GM12878 (cell line): ENCODE measurements around the gene HMCN2. TPM values are rescaled to one million over a fixed set of nuclear protein-coding genes. Genes with fewer than 3 reads are reported as not detected.

Experiments
- ATAC-seq: fragments of 200-7000 bp; cut with Tn5 transposase; 3 replicates; pipeline ENCODE4 v1.9.1; 2020; ENCODE audit warnings: mild to moderate bottlenecking, moderate library complexity
- BruUV-seq: library from RNA; stranded (reverse); fragments of 400-500 nt; replicated peaks from 2 replicates; lab custom pipeline; 2021; lab: Mats Ljungman, UMichigan
- CTCF ChIA-PET: fragments of 300-600 bp; sonication (Branson Sonifier 250); formaldehyde crosslinking; extraction: SDS; loops from one replicate; lab custom pipeline; 2021; ENCODE audit warnings: inconsistent platforms; lab: Yijun Ruan, JAX
- POLR2A ChIA-PET: fragments of 350-600 bp; formaldehyde crosslinking; extraction: SDS; loops from one replicate; lab custom pipeline; 2021; ENCODE audit warnings: inconsistent platforms; lab: Charles Lee
- RAD21 ChIA-PET: fragments of 300-600 bp; sonication (Branson Sonifier 250); formaldehyde crosslinking; loops from one replicate; lab custom pipeline; 2023; ENCODE audit warnings: antibody characterized with exemption; ENCODE audit not compliant: unreplicated experiment; lab: Charles Lee
- SMC1A ChIA-PET: fragments of 300-600 bp; sonication (Branson Sonifier 250); formaldehyde crosslinking; loops from one replicate; lab custom pipeline; 2023; ENCODE audit not compliant: unreplicated experiment, uncharacterized antibody; lab: Charles Lee
- DNase-seq: peaks from one replicate; pipeline ENCODE4 v3.0.0-alpha.2; 2011; ENCODE audit warnings: low read depth, low spot score
- FAIRE-seq: peaks from 3 replicates; lab custom pipeline; 2011; peaks lifted over from hg19 to GRCh38; lab: Jason Lieb, UNC
- H2AFZ ChIP-seq: 2 replicates; pipeline ENCODE4 v1.6.0; 2011; ENCODE audit warnings: low read depth, low read length, control low read depth; ENCODE audit not compliant: control insufficient read depth
- H3K27ac ChIP-seq: 2 replicates; pipeline ENCODE4 v1.5.1; 2011; ENCODE audit warnings: control low read depth; ENCODE audit not compliant: control insufficient read depth, insufficient read depth
- H3K27me3 ChIP-seq, 2 experiments: replicated peaks in 1 of 2; 2 replicates each; pipeline versions ENCODE4 v1.6.0 to v1.6.1; 2011; ENCODE audit warnings: low read length in 1 of 2; ENCODE audit not compliant: control insufficient read depth in 2 of 2, insufficient read depth in 2 of 2
- H3K36me3 ChIP-seq, 2 experiments: 2 replicates each; pipeline ENCODE4 v1.5.1; 2011; ENCODE audit warnings: low read length in 1 of 2; ENCODE audit not compliant: control insufficient read depth in 2 of 2, insufficient read depth in 2 of 2
- H3K4me1 ChIP-seq: 2 replicates; pipeline ENCODE4 v1.6.1; 2011; ENCODE audit warnings: mild to moderate bottlenecking, low read length, moderate library complexity, mixed read lengths; ENCODE audit not compliant: control insufficient read depth, insufficient read depth
- H3K4me2 ChIP-seq: 2 replicates; pipeline ENCODE4 v1.6.0; 2011; ENCODE audit warnings: control low read depth; ENCODE audit not compliant: control insufficient read depth, insufficient read depth
- H3K4me3 ChIP-seq: fragments of 200-600 bp; sonication (generic); 2 replicates; pipeline ENCODE4 v1.5.1; 2016
- H3K79me2 ChIP-seq: 2 replicates; pipeline ENCODE4 v1.6.0; 2011; ENCODE audit warnings: low read length; ENCODE audit not compliant: control insufficient read depth, insufficient read depth
- H3K9ac ChIP-seq: 2 replicates; pipeline ENCODE4 v1.8.0; 2011; ENCODE audit warnings: low read length, control low read depth, mixed read lengths; ENCODE audit not compliant: control insufficient read depth, insufficient read depth
- H3K9me3 ChIP-seq: replicated peaks from 3 replicates; pipeline ENCODE4 v1.5.1; 2011; ENCODE audit warnings: mild to moderate bottlenecking, low read length; ENCODE audit not compliant: control insufficient read depth, insufficient read depth
- H4K20me1 ChIP-seq: 2 replicates; pipeline ENCODE4 v1.6.0; 2011; ENCODE audit not compliant: control insufficient read depth, insufficient read depth
- BRCA1 ChIP-seq: IDR thresholded peaks from 2 replicates; pipeline ENCODE4 v1.6.1; 2011; ENCODE audit warnings: low read depth, low read length, improper control_type of control experiment
- CBX5 ChIP-seq: sonication (generic); IDR thresholded peaks from 2 replicates; pipeline ENCODE4 v1.6.1; 2016; ENCODE audit warnings: low read depth, moderate library complexity, mild to moderate bottlenecking, inconsistent platforms
- DPF2 ChIP-seq: fragments of 450-650 bp; IDR thresholded peaks from 2 replicates; pipeline ENCODE4 v1.6.1; 2017; ENCODE audit warnings: mild to moderate bottlenecking
- MYC ChIP-seq: IDR thresholded peaks from 2 replicates; pipeline ENCODE4 v1.6.1; 2011; ENCODE audit warnings: mild to moderate bottlenecking, low read length, moderate library complexity, inconsistent platforms; ENCODE audit not compliant: insufficient read depth, insufficient replicate concordance, insufficient read length, severe bottlenecking
- NR2C1 ChIP-seq: fragments of 450-650 bp; IDR thresholded peaks from 2 replicates; pipeline ENCODE4 v1.6.1; 2017; ENCODE audit warnings: antibody characterized with exemption, mild to moderate bottlenecking, moderate library complexity
- RB1 ChIP-seq: fragments of 450-650 bp; formaldehyde crosslinking; IDR thresholded peaks from 2 replicates; pipeline ENCODE4 v1.6.1; 2017; ENCODE audit warnings: mild to moderate bottlenecking, borderline replicate concordance
- SUPT20H ChIP-seq: IDR thresholded peaks from 2 replicates; pipeline ENCODE4 v1.6.1; 2011; ENCODE audit warnings: low read depth, mild to moderate bottlenecking, low read length, moderate library complexity, borderline replicate concordance; ENCODE audit not compliant: control insufficient read depth
- TBL1XR1 ChIP-seq: IDR thresholded peaks from 2 replicates; pipeline ENCODE4 v1.6.1; 2012; ENCODE audit warnings: low read depth, low read length, improper control_type of control experiment
- WRNIP1 ChIP-seq: IDR thresholded peaks from 2 replicates; pipeline ENCODE4 v1.6.1; 2011; ENCODE audit warnings: low read depth, low read length, improper control_type of control experiment, borderline replicate concordance
- YBX1 ChIP-seq: fragments of 450-650 bp; IDR thresholded peaks from 2 replicates; pipeline ENCODE4 v1.6.1; 2016; ENCODE audit warnings: antibody characterized with exemption
- WGBS: methylation state at CpG from one replicate; pipeline ENCODE4 v1.1.6; 2016; ENCODE audit warnings: low lambda C conversion rate; ENCODE audit not compliant: insufficient replicate concordance, insufficient coverage; ENCODE audit errors: missing lambda C conversion rate; 5-methylcytosine and 5-hydroxymethylcytosine counted together
- in situ Hi-C: fragments of 300-500 bp; cut with MboI; formaldehyde crosslinking; loops from 9 replicates; pipeline ENCODE4 v1.14.3; 2018; ENCODE audit warnings: mixed read lengths
- intact Hi-C: fragments of 100-400 bp; cut with micrococcal nuclease; formaldehyde crosslinking; loops from one replicate; pipeline ENCODE4 v1.14.2; 2022; ENCODE audit not compliant: unreplicated experiment
- polyA plus RNA-seq, 11 experiments: library from polyadenylated mRNA; depleted of rRNA in 4 of 11; unstranded in 6 of 11; stranded (reverse) in 5 of 11; fragments of >200 nt; fragmentation: Nextera tagmentation in 4 of 11; fragmentation: Illumina TruSeq in 1 of 11; extraction: Ambion mirVana in 4 of 11; extraction: Trizol in 1 of 11; gene quantifications; 1 replicate in 1 of 11; 2 replicates in 10 of 11; pipeline versions ENCODE4 v1.2.1 to v1.2.3, GENCODE V29; 2011 to 2016; ENCODE audit warnings: inconsistent platforms in 2 of 11, missing spikeins in 2 of 11, low read depth in 1 of 11
- total RNA-seq, 4 experiments: library from RNA; depleted of rRNA in 3 of 4; stranded (reverse); fragments of >200 nt in 3 of 4; fragmentation: Illumina TruSeq in 1 of 4; extraction: Trizol in 1 of 4; gene quantifications; 2 replicates each; pipeline versions ENCODE4 v1.2.1 to v1.2.3, GENCODE V29; 2013 to 2021
- TF ChIP-seq, protein P1 (sequence below): fragments of 150-350 bp; IDR thresholded peaks from 2 replicates; pipeline ENCODE4 v1.6.1; 2014; ENCODE audit warnings: mild to moderate bottlenecking, low read depth, low read length
- TF ChIP-seq, protein P2 (sequence below): IDR thresholded peaks from 2 replicates; pipeline ENCODE4 v1.6.1; 2012; ENCODE audit warnings: low read depth, low read length, improper control_type of control experiment
- TF ChIP-seq, protein P3 (sequence below): IDR thresholded peaks from 2 replicates; pipeline ENCODE4 v1.6.1; 2011; ENCODE audit warnings: low read depth, mild to moderate bottlenecking, low read length, moderate library complexity, borderline replicate concordance; ENCODE audit errors: extremely low read depth
- TF ChIP-seq, protein P4 (sequence below): fragments of 450-650 bp; IDR thresholded peaks from 2 replicates; pipeline ENCODE4 v1.6.1; 2014; ENCODE audit warnings: mild to moderate bottlenecking
- TF ChIP-seq, protein P5 (sequence below): IDR thresholded peaks from 2 replicates; pipeline ENCODE4 v1.6.1; 2012; ENCODE audit warnings: low read length, inconsistent platforms

HMCN2 gene
- total and polyA plus RNA-seq, 10 of the 15 experiments (the other 5 are each of a cell fraction or from before 2014, with no cell fraction given), result 0.04 TPM; not detected in 9

DNA sequence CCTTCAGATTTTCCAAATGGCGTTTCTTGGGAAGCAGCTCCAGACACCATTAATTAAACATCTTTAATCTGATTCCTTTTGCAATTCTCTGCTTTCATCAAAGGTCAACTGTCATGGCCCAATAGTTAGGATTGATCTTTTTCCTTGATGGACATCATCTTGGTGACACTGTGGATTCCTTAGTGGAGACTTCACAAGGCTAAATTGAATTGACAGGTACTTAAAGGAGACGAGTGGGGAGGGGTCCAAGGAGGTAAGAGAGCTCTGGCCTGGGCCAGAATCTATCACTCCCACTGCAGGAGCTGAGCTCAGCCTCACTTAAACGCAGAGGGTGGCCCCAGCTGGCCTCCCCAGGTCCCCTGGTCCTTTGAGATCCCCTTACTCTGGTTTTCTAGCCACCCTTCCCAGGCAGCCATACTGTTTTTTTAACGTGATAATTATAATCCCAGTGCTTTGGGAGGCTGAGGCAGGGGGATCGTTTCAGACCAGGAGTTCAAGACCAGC is 9.9 kb upstream of the HMCN2 start (continued):
- TF ChIP-seq SUPT20H (no peak), CBX5 (no peak), YBX1 (no peak), RB1 (no peak), MYC (no peak)
- TF ChIP-seq, protein P1, sequence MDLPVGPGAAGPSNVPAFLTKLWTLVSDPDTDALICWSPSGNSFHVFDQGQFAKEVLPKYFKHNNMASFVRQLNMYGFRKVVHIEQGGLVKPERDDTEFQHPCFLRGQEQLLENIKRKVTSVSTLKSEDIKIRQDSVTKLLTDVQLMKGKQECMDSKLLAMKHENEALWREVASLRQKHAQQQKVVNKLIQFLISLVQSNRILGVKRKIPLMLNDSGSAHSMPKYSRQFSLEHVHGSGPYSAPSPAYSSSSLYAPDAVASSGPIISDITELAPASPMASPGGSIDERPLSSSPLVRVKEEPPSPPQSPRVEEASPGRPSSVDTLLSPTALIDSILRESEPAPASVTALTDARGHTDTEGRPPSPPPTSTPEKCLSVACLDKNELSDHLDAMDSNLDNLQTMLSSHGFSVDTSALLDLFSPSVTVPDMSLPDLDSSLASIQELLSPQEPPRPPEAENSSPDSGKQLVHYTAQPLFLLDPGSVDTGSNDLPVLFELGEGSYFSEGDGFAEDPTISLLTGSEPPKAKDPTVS, result no peak
- TF ChIP-seq, protein P2, sequence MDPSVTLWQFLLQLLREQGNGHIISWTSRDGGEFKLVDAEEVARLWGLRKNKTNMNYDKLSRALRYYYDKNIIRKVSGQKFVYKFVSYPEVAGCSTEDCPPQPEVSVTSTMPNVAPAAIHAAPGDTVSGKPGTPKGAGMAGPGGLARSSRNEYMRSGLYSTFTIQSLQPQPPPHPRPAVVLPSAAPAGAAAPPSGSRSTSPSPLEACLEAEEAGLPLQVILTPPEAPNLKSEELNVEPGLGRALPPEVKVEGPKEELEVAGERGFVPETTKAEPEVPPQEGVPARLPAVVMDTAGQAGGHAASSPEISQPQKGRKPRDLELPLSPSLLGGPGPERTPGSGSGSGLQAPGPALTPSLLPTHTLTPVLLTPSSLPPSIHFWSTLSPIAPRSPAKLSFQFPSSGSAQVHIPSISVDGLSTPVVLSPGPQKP, result no peak

DNA sequence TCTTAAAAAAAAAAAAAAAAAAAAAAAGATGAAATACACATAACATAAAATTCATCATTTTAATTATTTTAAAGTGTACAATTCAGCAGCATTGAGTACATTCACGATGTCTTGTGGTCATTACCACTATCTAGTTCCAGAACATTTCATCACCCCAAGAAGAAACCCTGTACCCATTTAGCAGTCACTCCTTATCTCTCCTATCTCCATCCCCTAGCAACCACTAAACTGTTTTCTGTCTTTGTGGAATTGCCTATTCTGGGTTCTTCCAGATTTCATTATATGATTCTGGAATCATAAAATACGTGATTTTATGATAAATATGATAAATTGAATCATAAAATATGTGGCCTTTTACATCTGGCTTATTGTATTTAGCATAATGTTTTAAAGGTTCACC is 8.9 kb upstream of the HMCN2 start:
- RAD21 ChIA-PET, result no interaction called here
- Histone ChIP-seq H2AFZ (no peak overlapping the region), H4K20me1 (no peaks in the 10 kb centered on the region), H3K9ac (no peak overlapping the region), H3K36me3 (no peaks in the 10 kb centered on the region), H3K9me3 (no peaks in the 10 kb centered on the region), H3K4me1 (no peaks in the 10 kb centered on the region)
- WGBS, result 2% methylated on average over 2 of the region's 2 CpGs
- in situ Hi-C loops, result no loop called here
- BruUV-seq, result no TSS peak
- DNase-seq (no peak), ATAC-seq (no peak)
- SMC1A ChIA-PET, result no interaction called here
- no peak for TF ChIP-seq BRCA1
- TF ChIP-seq DPF2, result no peak
- TF ChIP-seq, protein P3, sequence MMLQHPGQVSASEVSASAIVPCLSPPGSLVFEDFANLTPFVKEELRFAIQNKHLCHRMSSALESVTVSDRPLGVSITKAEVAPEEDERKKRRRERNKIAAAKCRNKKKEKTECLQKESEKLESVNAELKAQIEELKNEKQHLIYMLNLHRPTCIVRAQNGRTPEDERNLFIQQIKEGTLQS, result no peak
- TF ChIP-seq NR2C1, result no peak
- no peak for TF ChIP-seq TBL1XR1
- TF ChIP-seq, protein P4, sequence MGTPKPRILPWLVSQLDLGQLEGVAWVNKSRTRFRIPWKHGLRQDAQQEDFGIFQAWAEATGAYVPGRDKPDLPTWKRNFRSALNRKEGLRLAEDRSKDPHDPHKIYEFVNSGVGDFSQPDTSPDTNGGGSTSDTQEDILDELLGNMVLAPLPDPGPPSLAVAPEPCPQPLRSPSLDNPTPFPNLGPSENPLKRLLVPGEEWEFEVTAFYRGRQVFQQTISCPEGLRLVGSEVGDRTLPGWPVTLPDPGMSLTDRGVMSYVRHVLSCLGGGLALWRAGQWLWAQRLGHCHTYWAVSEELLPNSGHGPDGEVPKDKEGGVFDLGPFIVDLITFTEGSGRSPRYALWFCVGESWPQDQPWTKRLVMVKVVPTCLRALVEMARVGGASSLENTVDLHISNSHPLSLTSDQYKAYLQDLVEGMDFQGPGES, result no peak
- no peak for TF ChIP-seq WRNIP1
- TF ChIP-seq, protein P5, sequence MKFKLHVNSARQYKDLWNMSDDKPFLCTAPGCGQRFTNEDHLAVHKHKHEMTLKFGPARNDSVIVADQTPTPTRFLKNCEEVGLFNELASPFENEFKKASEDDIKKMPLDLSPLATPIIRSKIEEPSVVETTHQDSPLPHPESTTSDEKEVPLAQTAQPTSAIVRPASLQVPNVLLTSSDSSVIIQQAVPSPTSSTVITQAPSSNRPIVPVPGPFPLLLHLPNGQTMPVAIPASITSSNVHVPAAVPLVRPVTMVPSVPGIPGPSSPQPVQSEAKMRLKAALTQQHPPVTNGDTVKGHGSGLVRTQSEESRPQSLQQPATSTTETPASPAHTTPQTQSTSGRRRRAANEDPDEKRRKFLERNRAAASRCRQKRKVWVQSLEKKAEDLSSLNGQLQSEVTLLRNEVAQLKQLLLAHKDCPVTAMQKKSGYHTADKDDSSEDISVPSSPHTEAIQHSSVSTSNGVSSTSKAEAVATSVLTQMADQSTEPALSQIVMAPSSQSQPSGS, result no peak
- TF ChIP-seq, all 136 proteins: peak for 0
- Histone ChIP-seq H3K27ac (no peak overlapping the region), H3K79me2 (no peaks in the 10 kb centered on the region), H3K27me3 (peaks cover 0 to 1% of the 10 kb centered on the region in 2 experiments; a peak in 1 of 4 replicates), H3K4me3 (no peak overlapping the region), H3K4me2 (no peak overlapping the region)
- POLR2A ChIA-PET, result interaction anchor here (0.6 kb wide), 1 partner anchor 1298 kb away, joined by 4 read pairs; no protein-coding TSS in a partner anchor
- intact Hi-C loops, result no loop called here
- FAIRE-seq, result no peak
- CTCF ChIA-PET, result no interaction called here
